Head of caudate nucleus (tissue), 42 donors: Measurements from ENCODE around the gene TMEM175.
"Not testable (repeated sequence)": the region's sequence is repeated elsewhere in the genome, so short reads cannot be mapped to it uniquely, and the experiment has no call there.

Source experiments
- DNase-seq, 42 donors: peaks; one replicate each; pipeline versions ENCODE4 v3.0.0 to v3.0.0-alpha.2; 2020 to 2021; ENCODE audit warnings: mixed read lengths in 7 of 42
- intact Hi-C: fragments of 100-400 bp; cut with DNase I; formaldehyde crosslinking; loops from one replicate; pipeline ENCODE4 v1.15.0; 2022

Gene TMEM175

DNA sequence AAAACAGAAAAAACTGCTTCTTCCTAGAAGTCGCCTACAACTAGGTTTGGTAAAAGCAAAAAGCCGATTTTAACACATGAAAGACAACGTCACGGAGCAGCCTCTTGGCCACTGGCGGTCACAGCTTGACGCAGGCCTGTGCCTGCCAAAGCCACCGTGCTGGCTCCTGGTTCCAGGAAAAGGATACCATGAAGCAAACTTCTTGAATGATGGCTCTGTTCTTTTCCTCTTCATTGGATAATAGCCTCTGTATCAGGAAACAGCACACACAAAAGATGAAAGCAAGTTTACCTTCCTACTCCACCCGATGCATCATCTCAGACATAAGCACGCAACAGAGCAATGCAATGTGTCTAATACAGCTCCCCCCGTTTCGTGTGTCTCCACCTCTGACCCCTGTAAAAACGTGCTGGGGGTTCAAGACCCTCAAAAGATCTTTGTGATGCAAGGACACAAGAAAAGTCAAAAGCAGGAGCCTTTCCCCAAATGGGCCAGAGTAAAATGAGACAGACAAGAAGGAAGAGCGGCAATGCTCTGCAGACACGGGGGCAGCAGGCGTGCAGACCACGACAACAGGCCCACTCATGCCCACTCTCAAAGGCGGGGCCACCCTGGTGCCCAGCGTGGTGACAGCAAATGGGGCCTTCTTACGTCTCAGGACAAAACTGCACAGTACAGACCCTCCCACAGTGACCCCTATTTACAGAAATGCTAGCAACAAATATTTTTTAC lies 19.5 kb upstream of the TMEM175 start:
- DNase-seq: peak in 11 of 42 donors; percentile 12 to 62 (median 38)
- intact Hi-C loops: no loop called here

DNA sequence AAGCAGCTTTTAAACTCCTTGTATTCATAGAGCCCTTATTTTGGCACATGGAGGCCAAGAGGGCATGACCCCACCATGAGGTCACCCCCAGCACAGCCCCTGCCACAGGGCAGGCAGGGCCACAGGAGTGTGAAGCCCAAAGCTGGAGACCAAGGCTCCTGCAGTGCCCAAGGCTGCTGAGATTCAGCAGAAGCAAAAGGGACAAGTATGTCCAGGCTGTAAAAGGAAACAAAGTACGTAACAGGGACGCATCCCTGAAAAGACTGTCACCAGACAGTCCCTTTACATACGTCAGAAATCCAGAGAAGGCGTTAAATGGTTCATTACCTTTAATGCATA lies 19.0 kb upstream of the TMEM175 start:
- no peak for DNase-seq
- intact Hi-C loops: no loop called here

DNA sequence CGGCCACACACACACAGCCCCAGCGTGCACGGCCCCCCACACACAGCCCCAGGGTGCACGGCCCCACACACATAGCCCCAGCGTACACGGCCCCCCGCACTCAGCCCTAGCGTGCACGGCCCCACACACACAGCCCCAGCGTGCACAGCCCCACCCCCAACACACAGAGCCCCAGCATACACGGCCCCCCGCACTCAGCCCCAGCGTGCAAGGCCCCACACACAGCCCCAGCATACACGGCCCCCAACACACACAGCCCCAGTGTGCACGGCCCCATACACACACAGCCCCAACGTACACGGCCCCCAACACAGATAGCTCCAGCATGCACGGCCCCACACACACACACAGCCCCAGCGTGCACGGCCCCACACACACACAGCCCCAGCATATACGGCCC lies 17.7 kb upstream of the TMEM175 start:
- peak in 2 of 42 donors; percentile 1 to 15 for DNase-seq
- intact Hi-C loops: no loop called here

DNA sequence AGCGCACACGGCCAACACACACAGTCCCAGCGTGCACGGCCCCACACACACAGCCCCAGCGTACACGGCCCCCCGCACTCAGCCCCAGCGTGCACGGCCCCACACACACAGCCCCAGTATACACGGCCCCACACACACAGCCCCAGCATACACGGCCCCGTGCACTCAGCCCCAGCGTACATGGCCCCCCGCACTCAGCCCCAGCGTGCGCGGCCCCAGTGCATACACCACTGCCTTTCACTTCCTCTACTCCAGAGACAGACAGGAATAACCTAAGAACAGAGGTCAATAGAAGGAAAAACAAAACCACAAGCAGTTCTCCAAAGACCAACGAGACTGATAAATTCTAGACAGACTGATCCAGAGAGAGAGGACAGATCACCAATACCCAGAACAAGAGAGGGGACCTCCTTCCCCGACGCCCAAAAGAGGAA lies 17.2 kb upstream of the TMEM175 start:
- peak in 3 of 42 donors; percentile 14 to 38 (median 30) for DNase-seq
- intact Hi-C loops: no loop called here

DNA sequence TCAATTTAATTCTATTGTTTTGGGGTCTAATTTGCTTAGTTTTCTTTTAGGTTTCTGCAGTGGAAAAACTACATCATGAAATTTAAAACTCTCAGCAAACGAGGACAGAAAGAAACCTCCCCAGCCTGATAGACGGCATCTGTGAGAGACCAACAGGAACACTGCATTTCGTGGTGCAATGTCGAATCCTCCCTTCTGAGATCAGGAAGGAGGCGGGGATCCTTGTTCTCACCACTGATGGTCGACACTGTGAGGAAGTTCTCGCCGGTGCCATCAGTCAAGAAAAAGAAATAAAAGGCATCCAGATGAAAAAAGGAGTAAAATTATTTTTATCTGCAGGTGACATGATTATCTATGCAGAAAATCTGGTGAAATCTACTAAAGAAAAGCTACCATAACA lies 16.7 kb upstream of the TMEM175 start:
- DNase-seq: peak in 26 of 42 donors; percentile 13 to 67 (median 38)
- intact Hi-C loops: no loop called here

DNA sequence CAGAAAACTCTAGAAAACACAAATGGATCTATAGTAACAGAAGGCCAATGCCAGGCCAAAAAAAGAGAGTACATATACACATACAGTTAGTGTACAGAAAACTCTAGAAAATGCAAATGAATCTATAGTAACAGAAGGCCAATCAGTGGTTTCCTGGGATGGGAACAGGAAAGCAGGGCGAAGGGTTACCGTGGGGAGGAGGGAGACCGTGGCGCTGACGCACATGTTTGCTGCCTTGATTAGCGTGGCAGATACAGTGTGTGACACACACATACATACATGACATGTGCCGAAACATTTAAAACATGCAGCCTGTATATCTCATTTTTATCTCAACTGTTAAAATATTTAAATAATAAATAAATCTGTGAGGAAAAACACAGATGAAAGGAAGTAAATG lies 14.8 kb upstream of the TMEM175 start:
- intact Hi-C loops: no loop called here
- DNase-seq: peak in 1 of 42 donors; percentile 17

DNA sequence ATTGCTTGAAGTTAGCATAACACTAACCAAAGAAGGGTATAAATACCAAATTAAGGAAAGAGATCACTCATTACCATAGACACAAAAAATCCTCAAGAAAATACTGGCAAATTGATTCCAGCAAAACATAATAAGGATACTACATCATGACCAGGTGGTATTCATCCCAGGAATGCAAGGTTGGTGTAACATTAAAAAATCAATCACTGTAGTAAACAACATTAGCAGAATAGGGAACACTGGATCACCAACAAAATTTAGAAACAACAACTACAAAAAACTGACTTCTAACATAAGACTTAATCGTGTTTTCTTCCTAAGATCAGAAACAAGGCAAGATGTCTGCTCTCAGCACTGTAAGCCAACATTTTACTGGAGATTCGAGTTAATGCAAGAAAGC lies 14.3 kb upstream of the TMEM175 start:
- intact Hi-C loops: no loop called here

DNA sequence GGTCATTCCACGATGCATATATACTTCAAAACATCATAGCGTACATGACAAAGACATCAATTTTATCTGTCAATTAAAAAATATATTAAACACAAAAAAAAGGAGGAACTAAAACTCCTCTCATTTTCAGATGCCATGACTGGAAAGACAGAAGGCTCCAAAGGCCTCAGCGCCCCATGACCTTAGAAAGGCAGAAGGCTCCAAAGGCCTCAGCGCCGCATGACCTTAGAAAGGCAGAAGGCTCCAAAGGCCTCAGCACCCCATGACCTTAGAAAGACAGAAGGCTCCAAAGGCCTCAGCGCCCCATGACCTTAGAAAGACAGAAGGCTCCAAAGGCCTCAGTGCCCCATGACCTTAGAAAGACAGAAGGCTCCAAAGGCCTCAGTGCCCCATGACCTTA lies 13.7 kb upstream of the TMEM175 start:
- peak in 2 of 42 donors; percentile 14 to 15 for DNase-seq
- intact Hi-C loops: not testable (repeated sequence)

More for the DNA sequence above, 14.3 kb upstream of the TMEM175 start:
- no peak for DNase-seq

DNA sequence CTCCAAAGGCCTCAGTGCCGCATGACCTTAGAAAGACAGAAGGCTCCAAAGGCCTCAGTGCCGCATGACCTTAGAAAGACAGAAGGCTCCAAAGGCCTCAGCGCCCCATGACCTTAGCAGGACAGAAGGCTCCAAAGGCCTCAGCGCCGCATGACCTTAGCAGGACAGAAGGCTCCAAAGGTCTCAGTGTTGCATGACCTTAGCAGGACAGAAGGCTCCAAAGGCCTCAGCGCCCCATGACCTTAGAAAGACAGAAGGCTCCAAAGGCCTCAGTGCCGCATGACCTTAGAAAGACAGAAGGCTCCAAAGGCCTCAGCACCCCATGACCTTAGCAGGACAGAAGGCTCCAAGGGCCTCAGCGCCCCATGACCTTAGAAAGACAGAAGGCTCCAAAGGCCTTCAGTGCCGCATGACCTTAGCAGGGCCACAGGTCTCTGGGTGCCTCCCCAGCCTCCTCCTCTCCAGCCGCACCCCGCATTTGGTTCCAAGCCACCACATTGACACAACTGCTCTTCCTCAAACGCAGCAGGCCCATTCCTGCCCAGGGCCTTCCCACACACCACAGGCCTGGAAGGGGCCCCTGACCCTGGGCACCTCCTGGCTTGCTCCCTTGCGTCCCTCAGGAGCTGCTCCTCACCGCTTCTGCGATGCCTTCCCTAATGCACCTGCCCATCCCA lies 13.1 kb upstream of the TMEM175 start:
- intact Hi-C loops: not testable (repeated sequence)
- DNase-seq: peak in 5 of 42 donors; percentile 2 to 31 (median 4)

DNA sequence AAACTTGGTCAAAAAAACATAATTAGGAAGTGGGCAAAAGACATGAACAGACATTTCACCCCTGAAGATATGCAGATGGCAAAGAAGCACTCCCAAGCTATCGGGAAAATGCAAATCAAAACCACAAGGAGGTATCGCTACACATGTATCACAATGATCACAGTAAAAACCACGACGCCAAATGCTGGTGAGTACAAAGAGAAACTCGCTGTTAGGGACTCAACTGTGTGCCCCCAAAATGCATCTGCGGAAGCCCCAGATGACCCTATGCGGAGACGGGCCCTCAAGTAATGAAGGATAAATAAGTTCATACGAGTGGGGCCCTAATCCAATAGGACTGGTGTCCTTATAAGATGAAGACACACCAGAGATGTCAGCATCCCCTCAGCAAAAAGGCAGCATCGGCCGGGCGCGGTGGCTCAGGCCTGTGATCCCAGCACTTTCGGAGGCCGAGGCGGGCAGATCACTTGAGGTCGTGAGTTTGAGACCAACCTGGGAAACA lies 10.4 kb upstream of the TMEM175 start:
- intact Hi-C loops: no loop called here
- peak in 5 of 42 donors; percentile 1 to 27 (median 11) for DNase-seq

DNA sequence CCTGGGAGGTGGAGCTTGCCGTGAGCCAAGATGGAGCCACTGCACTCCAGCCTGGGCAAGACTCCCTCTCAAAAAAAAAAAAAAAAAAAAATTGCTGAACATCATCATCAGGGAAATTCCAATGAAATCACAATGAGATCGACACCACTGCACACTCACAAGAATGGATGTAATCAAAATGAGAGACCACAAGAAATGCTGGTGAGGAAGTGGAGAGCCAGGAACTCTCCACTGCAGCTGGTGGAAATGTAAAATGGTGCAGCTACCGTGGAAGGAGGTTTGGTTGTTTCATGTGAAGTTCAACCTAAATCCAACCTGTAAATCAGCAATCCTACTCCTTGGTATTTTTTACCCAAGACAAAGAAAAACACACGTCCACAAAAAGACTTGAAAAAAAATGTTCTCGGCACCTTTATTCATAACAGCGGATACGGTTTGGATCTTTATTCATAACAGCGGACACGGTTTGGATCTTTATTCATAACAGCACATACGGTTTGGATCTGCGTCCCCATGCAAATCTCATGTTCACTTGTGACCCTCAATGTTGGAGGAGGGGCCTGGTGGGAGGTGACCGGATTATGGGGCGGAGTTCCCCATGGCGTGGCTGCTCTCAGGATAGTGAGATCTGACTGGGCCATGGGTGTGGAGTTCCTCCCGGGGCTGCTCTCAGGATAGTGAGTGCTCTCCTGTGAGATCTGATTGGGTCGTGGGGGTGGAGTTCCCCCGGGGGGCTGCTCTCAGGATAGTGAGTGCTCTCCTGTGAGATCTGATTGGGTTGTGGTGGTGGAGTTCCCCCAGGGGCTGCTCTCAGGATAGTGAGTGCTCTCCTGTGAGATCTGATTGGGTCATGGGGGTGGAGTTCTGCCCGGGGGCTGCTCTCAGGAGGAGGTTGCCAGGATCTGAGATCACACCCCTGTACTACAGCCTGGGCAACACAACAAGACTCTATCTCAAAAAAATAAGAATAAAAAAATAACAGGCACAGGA lies 7.9 kb upstream of the TMEM175 start:
- intact Hi-C loops: no loop called here
- DNase-seq: peak in 5 of 42 donors; percentile 4 to 31 (median 12)

DNA sequence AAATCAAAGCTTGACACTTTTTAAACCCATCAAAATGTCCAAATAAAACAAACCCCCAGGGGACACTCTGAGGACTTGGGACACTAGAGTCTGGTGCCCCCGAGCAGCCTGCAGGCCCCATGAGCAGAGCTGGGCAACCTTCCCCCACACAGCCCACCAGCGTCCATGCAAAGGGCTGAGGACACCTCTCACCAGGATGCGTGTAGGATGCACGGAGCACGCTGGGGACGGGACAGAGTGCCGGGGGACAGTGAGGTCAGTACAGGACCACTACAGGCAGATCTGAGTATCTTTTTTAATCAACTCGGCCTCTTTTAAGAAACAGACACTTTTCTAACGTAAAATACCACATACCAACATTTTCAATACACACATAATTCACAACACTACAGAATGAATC lies 7.1 kb upstream of the TMEM175 start:
- DNase-seq: peak in 4 of 42 donors; percentile 4 to 31 (median 9)
- intact Hi-C loops: no loop called here

DNA sequence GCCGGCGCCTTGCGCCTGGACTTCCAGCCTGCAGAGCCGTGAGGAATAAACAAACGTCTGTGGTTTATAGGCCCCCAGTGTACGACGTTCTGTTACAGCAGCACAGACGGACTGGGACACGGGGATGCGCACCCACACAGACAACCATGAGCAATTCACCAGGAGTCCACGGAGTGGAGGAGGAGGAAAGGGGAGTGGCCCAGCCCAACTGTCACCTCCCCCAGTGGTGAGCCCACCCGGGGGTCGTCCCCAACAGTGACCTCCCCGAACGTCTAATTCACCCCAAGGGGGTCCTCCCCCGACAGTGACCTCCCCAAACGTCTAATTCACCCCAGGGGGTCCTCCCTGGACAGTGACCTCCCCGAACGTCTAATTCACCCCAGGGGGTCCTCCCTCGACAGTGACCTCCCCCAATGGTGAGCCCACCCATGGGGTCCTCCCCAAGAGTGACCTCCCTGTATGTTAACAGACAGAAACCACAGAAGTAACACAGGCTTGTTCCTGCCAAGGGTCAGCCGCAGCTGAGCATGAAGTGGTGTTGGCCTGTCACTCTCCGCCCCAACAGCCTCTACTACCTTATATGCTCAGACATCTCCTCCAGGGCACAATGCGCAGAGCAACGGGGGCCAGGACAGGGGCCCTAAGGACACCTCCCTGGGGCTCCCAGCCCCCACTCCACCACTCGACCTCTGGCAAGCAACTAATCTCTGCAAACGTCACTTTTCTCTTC lies 6.3 kb upstream of the TMEM175 start:
- peak in 5 of 42 donors; percentile 0 to 30 (median 7) for DNase-seq

DNA sequence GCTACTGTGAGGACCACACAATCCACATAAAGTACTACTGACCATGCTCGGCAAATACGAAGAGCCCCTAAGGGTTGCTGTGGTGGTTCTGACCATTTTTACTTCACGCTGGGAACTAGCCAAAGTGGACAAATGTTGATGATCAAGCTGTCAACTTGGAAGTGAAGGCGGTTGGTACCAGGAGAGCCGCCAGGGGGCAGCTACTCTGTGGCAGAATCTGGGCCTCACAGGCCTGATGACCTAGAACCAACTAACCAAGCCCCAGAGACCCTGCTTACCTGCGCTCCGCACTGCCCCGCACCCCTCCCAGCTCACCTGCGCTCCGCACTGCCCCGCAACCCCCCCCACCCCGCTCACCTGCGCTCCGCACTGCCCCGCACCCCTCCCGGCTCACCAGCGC lies 5.7 kb upstream of the TMEM175 start:
- intact Hi-C loops: no loop called here
- peak in 3 of 42 donors; percentile 14 to 26 (median 21) for DNase-seq

More for the DNA sequence above, 6.3 kb upstream of the TMEM175 start:
- intact Hi-C loops: no loop called here

DNA sequence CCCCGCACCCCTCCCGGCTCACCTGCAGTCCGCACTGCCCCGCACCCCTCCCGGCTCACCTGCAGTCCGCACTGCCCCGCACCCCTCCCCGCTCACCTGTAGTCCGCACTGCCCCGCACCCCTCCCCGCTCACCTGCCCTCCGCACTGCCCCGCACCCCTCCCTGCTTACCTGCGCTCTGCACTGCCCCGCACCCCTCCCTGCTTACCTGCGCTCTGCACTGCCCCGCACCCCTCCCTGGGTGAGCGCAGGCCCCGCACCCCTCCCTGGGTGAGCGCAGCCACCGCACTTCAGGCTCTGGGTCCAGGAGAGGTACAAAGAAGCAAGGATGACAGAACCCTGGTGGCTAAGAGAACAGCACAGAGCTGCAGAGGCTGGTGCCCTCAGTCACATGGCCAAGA lies 4.7 kb upstream of the TMEM175 start:
- intact Hi-C loops: not testable (repeated sequence)
- DNase-seq: peak in 4 of 42 donors; percentile 0 to 10 (median 5)

DNA sequence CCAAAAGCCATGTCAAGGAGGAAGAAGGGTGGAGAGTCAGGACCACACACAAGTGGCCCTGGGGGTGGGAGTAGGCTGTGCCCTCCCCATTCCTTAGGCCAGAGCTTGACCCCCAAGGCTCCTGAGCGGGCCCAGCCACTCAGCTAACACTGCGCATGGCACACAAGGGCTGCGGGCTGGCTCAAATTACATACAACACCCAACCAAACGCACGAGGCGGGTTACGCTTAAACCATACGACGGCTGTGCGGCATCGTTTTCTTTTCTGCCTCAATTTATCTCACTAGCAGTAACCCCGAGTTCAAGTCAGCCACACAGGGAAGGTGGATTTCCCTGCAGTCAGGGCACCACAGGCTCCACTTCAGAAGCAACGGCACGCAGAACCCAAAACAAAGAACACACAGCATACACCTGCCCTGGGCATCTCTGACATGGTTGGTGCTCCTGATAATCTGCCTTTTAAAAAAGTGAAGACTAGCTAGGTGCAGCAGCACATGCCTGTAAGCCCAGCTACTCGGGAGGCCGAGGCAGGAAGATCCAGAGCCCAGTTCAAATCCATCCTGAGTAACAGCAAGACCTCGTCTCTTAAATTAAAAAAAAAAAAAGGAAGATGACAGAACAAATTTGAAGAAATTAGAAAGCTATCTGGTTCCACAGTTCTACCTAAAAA lies 3.0 kb upstream of the TMEM175 start:
- intact Hi-C loops: no loop called here
- peak in 4 of 42 donors; percentile 1 to 21 (median 4) for DNase-seq

DNA sequence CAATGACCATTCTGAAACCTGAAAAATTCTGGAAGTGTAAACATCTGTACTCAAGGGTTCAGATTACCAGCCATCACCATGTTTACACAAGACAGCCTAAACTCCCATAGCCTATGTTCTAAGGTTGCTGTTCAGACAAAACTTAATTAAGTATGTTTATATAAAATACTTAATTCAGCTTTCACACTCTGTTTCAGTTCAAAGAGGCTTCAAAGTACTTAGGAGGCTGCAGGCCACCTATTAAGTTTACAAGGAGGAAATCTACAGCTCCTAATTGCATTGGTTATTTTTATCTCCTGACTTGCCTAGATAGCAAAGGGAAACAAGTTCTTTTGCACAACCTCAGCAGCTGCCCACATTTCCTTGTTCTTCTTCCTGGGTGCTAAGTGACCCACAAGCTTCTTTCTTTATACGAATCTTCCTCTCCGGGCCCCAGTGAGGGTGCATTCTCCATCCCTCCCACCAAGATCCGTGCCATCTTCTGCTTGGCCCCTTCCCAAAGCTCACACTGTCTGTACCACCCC lies 2.2 kb upstream of the TMEM175 start:
- intact Hi-C loops: loop anchor here (5.0 kb wide), 1 partner anchor 42 kb away; the partner anchor contains the start of gene DGKQ
- peak in 5 of 42 donors; percentile 1 to 27 (median 13) for DNase-seq
